ENCODE results near the gene ZNF593OS.
A peak's percentile ranks its signal among the peaks of the same experiment; 100 is the strongest.

The ZNF593OS gene

DNA sequence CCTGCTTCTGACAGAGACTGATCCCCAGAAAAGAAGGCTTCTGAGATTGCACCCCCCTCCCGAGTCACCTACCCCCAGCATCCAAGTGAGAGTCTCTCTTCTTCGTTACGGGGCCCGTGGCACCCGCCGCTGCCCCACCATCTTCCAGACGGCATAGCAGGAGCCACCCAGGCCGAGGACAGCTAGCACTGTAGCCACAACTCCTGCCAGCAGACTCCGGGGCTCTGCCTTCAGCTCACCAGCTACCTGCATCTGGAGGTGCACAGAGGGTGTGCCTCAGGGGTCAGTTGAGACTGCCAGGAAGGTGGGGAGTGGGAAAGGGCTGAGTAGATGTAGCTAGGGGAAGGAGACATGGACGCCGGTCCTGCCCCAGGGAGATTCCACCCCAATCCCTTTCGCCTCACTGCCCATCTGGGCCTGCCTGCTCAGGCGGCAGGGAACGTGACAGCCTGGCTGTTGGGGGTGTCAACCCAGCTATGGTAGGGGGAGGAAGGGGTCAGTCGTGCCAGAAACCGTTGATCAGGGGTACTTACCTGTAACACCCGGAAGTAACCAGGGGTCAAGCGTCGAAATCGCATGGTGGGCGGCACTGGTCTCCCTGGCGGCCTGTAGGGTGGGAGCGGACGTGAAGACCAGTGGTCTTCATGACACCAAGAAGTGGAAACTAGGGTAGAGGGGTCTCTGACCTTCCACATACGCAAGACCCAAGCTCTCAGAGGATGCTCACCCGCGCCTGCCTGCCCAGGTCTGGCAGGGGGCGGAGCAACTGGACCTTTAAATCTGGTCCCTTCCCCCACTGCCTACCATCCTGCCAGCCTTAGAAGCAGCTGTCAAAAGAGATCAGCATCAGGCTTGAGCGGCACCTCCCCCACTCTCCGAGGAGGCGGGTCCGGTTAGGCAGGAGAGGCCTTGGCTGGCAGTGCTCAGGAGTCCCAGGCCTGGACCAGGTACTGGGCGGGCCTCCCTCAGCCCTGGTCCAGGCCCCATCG is at the start of gene ZNF593OS:
Gene ZNF593OS (minus strand): TSS at position 749 of the 989 bp plus-strand sequence. CDS start 171 bp downstream, at position 578.
- in situ Hi-C loops (cut with HindIII; ENCODE audit: low pct_ligation_motif_present, low pct_unique_long_range_greater_than_20kb, low sequenced_read_pairs), result no loop called here
- no peak for DNase-seq

GRCh38 chr1:26221094-26221493 is 49.5 kb upstream of the ZNF593OS start:
- no peak for DNase-seq
- in situ Hi-C loops (cut with HindIII; ENCODE audit: low pct_ligation_motif_present, low pct_unique_long_range_greater_than_20kb, low sequenced_read_pairs), result no loop called here

DNA sequence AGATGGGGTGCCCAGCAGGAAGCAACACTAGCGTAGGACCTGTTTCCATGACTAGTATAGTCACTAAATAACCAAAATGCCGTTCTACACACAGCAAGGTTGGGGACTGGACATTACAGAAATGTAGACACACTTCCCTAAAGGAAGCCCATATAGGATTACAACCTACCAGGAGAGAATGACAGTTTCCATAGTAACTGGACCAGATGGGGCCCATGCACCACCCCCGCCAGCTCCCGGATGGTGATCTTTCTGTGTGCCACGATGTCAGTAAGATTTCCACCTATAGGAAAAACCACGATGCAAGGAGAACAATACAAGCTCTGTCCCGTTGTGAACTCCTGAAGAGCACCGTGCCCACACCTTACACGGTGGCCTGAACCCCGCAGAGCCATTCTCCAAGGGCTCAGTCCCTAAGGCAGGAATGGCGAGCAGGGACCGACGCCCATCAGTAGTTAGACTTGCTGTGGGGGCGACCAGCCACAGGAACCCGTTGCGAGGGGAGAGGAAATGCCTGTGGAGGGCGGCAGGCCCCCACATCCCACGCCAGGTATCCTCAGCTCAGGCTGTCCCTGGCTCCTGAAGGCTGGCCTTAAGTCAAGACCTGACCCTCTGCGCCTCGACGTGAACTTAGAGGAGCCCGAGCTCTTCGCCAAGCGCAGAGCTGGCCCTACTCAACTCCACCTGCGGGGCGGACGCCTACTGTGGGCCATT is 48.7 kb upstream of the ZNF593OS start:
- no peak for DNase-seq
- in situ Hi-C loops (cut with HindIII; ENCODE audit: low pct_ligation_motif_present, low pct_unique_long_range_greater_than_20kb, low sequenced_read_pairs), result no loop called here

- in situ Hi-C loops (cut with HindIII; ENCODE audit: low pct_ligation_motif_present, low pct_unique_long_range_greater_than_20kb, low sequenced_read_pairs), result no loop called here
- peak; percentile 88 for DNase-seq
Observed at GRCh38 chr1:26218906-26219494, 47.4 kb upstream of the ZNF593OS start.

DNA sequence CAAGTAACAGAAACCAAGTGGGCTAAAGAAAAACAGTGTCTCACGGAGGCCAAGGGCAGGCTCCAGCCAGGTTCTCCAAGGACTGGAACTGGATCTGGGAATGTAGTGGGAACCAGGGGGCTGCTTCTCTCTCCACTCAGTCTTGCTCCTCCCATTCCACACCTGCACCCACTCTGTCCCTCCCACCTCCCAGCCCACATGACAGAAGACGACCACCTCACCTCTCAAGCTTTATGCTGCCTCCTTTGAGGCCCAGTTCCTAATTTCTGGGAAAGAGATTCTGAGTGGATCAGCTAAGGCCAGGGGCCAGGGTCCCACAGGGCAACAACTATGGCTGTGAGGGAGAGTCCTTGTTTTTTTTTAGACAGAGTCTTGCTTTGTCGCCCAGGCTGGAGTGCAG is 43.6 kb upstream of the ZNF593OS start:
- in situ Hi-C loops (cut with HindIII; ENCODE audit: low pct_ligation_motif_present, low pct_unique_long_range_greater_than_20kb, low sequenced_read_pairs), result no loop called here
- DNase-seq, result no peak

DNA sequence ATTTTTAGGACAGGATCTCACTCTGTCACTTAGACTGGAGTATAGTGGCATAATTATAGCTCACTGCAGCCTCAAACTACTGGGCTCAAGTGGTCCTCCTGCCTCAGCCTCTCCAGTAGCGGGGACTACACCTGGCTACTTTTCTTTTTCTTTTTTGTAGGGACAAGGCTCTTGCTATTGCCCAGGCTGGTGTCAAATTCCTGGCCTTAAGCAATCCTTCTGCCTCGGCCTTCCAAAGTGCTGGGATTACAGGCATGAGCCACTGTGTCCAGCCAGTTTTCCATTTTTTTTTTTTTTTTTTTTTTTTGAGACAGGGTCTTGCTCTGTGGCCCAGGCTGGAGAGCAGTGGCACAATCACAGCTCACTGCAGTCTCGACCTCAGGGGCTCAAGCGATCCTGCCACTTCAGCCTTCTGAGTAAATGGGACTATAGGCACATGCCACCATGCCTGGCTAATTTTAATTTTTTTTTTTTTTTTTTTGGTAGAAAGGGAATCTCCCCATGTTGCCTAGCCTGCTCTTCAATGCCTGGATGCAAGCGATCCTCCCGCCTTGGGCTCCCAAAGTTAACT is 41.8 kb upstream of the ZNF593OS start:
- DNase-seq, result no peak
- in situ Hi-C loops (cut with HindIII; ENCODE audit: low pct_ligation_motif_present, low pct_unique_long_range_greater_than_20kb, low sequenced_read_pairs), result no loop called here

- in situ Hi-C loops (cut with HindIII; ENCODE audit: low pct_ligation_motif_present, low pct_unique_long_range_greater_than_20kb, low sequenced_read_pairs), result no loop called here
- DNase-seq, result no peak
Observed at GRCh38 chr1:26212726-26213125, 41.1 kb upstream of the ZNF593OS start.

DNA sequence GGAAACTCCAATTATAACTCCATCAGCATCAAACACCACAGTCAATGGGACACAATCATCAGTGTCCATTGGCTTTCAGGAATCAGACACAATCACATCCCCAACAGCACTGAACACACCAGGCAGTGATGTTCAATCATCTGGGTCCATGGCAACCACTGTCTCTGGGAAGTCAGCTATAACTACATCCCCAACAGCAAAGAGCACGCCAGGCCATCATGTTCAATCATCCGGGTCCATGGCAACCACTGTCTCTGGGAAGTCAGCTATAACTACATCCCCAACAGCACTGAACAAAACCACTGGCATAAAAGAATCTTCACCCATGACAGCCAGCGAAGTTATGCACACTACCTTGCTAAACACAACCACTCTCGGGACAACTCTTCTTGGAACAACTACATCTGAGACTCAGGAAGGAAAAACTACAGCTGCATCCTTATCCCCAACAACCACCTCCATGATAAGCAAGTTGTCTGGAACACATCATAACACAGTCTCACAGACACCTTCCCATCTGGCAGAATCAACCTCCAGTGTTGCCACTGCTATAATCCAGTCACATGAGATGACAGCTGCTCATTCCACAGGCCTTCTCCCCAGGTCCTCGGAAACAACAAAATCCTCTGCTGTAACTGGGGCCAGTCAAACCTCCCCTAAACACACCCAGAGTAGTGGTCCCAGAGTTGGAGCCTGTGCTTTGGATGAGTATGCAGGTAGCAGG is 38.7 kb upstream of the ZNF593OS start:
- DNase-seq, result no peak
- in situ Hi-C loops (cut with HindIII; ENCODE audit: low pct_ligation_motif_present, low pct_unique_long_range_greater_than_20kb, low sequenced_read_pairs), result no loop called here

GRCh38 chr1:26203642-26204318 is 32.1 kb upstream of the ZNF593OS start:
- in situ Hi-C loops (cut with HindIII; ENCODE audit: low pct_ligation_motif_present, low pct_unique_long_range_greater_than_20kb, low sequenced_read_pairs), result no loop called here
- DNase-seq, result no peak

- in situ Hi-C loops (cut with HindIII; ENCODE audit: low pct_ligation_motif_present, low pct_unique_long_range_greater_than_20kb, low sequenced_read_pairs), result no loop called here
Observed at GRCh38 chr1:26200413-26200812, 28.8 kb upstream of the ZNF593OS start.

GRCh38 chr1:26197813-26198212 is 26.2 kb upstream of the ZNF593OS start:
- in situ Hi-C loops (cut with HindIII; ENCODE audit: low pct_ligation_motif_present, low pct_unique_long_range_greater_than_20kb, low sequenced_read_pairs), result no loop called here

More at GRCh38 chr1:26200413-26200812, 28.8 kb upstream of the ZNF593OS start:
- DNase-seq, result no peak

GRCh38 chr1:26197301-26197700 is 25.7 kb upstream of the ZNF593OS start:
- in situ Hi-C loops (cut with HindIII; ENCODE audit: low pct_ligation_motif_present, low pct_unique_long_range_greater_than_20kb, low sequenced_read_pairs), result no loop called here

More at GRCh38 chr1:26197813-26198212, 26.2 kb upstream of the ZNF593OS start:
- no peak for DNase-seq

DNA sequence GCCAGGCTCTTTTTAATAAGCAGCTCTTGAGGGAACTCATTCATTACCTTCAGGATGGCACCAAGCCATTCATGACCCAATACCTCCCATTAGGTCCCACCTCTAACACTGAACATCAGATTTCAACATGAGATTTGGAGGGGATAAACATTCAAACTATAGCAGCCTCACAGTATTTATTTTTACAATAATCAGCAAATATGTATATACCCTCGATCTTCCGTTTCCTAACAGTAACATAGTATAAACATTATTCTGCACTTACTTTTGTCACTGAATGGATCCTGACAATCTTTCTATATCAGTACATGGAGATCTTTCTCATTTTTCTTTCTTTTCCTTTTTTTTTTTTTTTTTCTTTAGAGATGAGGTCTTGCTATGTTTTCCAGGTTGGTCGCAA is 24.2 kb upstream of the ZNF593OS start:
- in situ Hi-C loops (cut with HindIII; ENCODE audit: low pct_ligation_motif_present, low pct_unique_long_range_greater_than_20kb, low sequenced_read_pairs), result no loop called here
- no peak for DNase-seq

More at GRCh38 chr1:26197301-26197700, 25.7 kb upstream of the ZNF593OS start:
- no peak for DNase-seq

DNA sequence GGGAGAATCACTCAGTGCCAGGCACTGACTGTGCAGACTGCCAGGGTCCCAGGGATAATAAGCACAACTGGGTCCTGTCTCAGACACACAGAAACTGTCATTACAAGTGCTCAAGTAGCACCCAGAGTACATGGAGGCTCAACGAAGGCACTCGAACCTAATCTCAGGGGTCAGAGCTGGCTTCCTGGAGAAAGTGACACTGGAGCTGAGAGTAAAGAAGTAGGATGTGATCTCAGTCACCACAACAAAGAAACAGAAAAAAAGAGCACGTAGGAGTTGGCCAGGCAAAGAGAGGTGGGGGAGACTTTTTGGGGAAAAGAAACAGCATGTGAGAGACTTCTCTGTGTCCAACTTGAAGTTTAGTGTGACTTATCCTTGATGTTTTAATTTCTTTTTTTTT is 20.1 kb upstream of the ZNF593OS start:
- in situ Hi-C loops (cut with HindIII; ENCODE audit: low pct_ligation_motif_present, low pct_unique_long_range_greater_than_20kb, low sequenced_read_pairs), result no loop called here
- DNase-seq, result no peak

DNA sequence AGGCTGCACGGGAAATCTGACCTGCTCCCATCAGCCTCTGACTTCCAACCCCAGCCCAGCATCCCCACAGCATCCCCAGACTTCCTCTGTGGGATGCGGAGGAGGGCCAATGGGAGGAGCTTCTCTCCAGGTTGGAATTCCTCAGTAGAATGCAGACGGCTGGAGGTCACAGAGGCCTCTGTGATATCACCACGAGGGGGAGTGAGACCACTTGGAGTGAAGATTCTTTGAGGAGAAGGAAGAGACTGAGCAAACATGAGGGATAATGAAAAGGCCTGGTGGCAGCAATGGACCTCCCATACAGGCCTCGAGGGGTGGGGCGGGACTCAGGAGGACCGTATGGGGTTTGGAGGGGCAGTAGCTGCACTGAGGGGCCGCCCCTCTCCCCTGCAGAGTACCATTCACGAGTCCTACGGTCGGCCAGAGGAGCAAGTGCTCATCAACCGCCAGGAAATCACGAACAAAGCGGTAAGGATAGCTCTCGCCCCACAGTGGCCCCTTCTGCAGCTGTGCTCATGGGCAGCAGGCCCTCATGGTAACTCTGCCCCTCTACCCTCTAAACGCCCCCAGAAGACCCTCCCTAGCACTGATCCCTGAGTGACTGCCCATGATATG is 18.8 kb upstream of the ZNF593OS start, which contains the start of gene CATSPER4:
Gene CATSPER4 (plus strand): TSS at position 230 of the 615 bp plus-strand sequence. CDS start 26 bp downstream, at position 256.
- DNase-seq, result no peak
- in situ Hi-C loops (cut with HindIII; ENCODE audit: low pct_ligation_motif_present, low pct_unique_long_range_greater_than_20kb, low sequenced_read_pairs), result no loop called here

GRCh38 chr1:26189751-26190275 is 18.2 kb upstream of the ZNF593OS start:
- no peak for DNase-seq
- in situ Hi-C loops (cut with HindIII; ENCODE audit: low pct_ligation_motif_present, low pct_unique_long_range_greater_than_20kb, low sequenced_read_pairs), result no loop called here

DNA sequence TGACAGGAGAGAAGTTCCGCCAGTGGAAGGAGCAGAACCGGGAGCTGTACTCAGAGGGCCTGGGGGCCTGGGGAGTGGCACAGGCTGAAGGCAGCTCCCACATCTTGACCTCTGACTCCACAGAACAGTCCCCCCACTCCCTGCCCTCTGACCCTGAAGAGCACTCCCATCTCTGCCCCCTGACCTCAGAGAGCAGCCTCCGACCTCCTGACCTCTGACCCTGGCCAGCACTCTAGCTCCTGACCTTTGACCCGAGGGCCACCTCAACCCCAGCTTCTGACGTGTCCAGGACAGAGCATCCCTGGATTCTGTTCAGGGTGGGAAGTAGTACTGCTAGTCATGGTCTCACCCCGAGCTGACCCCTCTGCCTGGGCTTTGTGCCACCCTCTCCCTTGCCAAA is 17.7 kb upstream of the ZNF593OS start:
- in situ Hi-C loops (cut with HindIII; ENCODE audit: low pct_ligation_motif_present, low pct_unique_long_range_greater_than_20kb, low sequenced_read_pairs), result no loop called here
- DNase-seq, result no peak
